Ecto neural progenitor cell (in vitro differentiated cells): Measurements from ENCODE around the gene NUDT9.
"Not testable (repeated sequence)": the region's sequence is repeated elsewhere in the genome, so short reads cannot be mapped to it uniquely, and the experiment has no call there.

Experiments
- DNase-seq: peaks from one replicate; pipeline ENCODE4 v3.0.0-alpha.2; 2018; ENCODE audit warnings: low spot score

Gene NUDT9

DNA sequence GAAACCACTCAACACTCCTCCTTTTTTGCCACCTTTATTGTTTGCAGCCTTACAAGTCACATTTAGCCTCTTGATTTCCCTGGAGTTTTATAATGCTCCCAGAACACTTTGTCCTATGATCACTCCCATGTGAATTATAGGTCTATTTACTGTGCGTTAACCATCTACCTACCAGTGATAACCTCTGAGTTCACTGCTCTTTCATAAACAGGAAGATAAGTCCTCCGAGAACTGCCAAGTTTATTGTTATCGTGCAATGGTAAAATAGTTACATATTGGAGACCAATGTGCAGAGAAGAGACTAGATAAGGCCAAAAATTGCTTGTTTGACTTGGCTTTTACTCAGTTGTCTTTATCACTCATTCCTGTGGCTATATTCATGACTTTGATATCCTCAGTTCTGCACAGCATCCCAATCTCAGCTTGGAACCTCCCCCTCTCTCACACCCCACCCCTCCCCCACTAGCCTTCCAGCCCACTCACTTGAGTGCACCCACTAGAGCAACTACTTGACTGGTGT, 12.9 kb upstream of the NUDT9 start:
- no peak for DNase-seq

DNA sequence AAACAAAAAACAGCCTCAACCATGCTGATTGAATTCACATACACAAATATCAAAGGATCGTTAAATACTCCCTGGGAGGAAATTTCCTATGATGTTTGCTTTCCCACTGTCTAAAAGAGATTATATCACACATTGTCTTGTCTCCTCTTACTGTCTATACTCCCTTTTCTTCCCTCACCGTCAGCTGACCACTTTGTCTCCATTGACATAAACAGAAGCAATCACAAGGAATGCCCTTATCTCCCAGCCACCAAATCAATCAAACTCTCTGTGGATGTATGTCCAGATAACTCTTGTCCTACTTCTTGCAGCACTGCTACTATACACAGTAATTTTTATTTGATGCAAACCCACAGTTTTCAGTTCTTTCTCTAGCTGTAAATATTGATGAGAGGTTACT, 12.2 kb upstream of the NUDT9 start:
- DNase-seq, result no peak

DNA sequence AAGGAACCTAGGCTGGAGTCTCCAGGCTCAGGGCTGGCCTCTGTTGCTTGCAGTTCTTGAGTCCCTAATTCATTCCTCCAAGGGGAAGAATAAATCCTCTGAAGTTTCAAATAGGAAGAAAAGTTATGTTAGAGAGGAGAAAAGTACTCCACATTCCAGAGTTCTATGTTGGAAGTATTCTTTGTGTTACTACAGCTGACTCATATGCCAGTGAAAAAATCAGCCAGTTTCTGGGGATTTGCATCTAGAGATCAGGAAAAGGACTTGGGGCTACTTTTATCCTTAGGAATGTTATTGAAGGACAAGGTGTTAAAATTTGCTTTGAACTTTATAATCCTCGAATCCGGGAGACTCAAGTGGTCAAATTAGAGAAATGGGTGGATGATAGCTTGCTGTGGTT, 11.7 kb upstream of the NUDT9 start:
- DNase-seq, result no peak

- DNase-seq, result no peak
Observed at GRCh38 chr4:87414816-87415215, 7.6 kb upstream of the NUDT9 start.

DNA sequence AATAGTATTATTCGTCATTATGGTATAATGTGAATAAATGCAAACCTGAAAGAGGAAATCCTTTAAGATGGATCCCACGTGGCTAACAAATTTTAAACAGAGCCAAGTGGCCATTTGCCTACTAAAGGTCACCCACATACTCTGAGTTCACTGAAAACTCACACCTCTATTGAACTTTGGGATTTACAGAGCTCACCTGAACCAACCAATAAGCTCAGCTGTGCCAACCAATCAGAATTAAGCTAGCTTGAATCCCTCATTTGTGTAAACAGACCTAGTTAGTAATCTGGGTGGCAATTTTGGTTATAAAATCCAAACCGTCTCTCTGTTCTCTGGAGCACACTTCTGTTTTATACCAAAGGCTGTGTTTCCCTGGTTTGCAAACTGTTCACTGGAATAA, 5.4 kb upstream of the NUDT9 start:
- no peak for DNase-seq

GRCh38 chr4:87418410-87418809, 4.0 kb upstream of the NUDT9 start:
- not testable (repeated sequence) for DNase-seq

DNA sequence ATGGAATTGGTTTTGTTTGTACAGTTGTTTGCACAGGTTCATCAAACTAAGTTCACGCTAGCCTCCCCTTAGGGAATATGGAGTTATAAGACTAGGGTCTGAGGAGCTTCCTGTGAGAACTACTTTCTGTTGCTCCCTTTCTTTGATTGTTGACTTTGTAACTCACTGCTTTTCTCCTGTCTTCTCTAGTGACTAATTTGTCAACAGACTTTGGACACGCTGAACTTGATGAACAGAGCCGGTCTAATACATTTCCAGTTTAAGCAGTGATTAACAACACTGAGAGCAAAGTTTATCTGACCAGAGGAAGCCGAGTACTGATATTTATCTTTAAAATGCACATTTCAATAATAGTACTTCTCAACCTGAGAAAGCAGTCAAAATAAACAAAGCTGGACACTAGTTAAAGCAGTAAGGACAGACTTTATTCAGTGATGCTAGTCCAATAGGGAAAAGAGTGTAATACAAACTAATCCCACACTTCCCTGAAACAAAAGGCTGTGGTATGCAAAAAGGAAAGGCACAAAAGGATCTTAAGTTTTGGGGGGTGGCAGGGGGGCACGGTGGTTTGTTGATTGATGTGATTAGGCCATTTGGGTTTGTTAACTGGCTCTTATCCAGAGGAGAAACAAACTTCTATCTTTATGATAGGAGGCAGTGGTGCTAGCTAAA, 2.7 kb upstream of the NUDT9 start:
- DNase-seq, result no peak

GRCh38 chr4:87420276-87420830, 2.0 kb upstream of the NUDT9 start:
- no peak for DNase-seq

DNA sequence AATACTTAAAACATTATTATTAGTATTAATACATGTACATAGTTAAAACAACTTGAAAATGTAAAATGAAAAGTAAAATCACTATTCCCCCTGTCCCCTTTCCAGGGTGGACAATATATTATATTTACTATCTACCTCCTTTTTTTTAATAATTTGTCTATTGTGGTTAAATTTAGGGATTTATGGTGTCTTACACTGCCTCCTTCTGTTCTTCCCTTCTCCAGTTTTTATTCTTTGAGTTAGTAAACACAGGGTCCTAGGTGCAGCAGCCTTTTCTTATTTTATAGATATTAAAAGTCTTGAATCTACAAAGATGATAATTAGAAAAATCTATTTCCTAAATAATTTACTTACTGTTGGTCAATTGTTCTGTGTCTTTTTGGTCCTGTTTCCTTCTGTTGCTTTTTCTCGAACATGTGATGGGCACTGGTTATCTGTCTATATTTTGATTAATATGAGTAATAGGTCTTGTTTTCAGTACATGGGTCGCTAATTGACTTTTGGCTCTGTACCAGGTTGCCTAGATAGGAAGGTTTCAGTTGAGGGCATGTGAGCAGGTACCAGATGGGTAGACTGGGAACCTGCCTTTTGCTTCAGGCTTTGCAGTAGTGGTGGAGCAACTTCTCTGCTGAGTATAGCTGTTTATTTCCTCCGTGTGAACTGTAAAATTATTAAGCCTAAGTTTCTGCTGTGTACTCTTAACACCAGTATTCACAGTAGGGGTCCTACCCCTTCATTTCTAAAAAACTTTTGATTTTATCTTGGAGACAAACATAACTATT, 1.1 kb downstream of the NUDT9 start:
- DNase-seq, result no peak

GRCh38 chr4:87424099-87424543, 1.7 kb downstream of the NUDT9 start:
- DNase-seq, result not testable (repeated sequence)

DNA sequence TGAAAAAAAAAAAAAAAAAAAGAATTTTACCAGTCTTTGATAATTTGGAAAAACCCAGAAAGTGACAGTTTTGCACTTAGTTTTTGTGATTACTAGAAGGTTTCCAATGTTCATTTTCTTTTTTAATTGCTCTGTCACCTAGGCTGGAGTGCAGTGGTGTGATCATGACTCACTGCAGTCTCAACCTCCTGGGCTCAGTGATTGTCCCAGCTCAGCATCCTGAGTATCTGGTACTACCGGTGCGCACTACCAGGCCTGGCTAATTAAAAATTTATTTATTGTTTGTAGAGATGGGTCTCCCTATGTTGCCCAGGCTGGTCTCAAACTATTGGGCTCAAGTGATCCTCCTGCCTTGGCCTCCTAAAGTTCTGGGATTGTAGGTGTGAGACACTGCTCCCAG, 3.3 kb downstream of the NUDT9 start:
- no peak for DNase-seq

- DNase-seq, result no peak
Observed at GRCh38 chr4:87426865-87427517, 4.6 kb downstream of the NUDT9 start.

- no peak for DNase-seq
Observed at GRCh38 chr4:87427518-87427868, 5.1 kb downstream of the NUDT9 start.

GRCh38 chr4:87428979-87429378, 6.6 kb downstream of the NUDT9 start:
- DNase-seq, result no peak

- DNase-seq, result no peak
Observed at GRCh38 chr4:87430038-87430437, 7.7 kb downstream of the NUDT9 start.

DNA sequence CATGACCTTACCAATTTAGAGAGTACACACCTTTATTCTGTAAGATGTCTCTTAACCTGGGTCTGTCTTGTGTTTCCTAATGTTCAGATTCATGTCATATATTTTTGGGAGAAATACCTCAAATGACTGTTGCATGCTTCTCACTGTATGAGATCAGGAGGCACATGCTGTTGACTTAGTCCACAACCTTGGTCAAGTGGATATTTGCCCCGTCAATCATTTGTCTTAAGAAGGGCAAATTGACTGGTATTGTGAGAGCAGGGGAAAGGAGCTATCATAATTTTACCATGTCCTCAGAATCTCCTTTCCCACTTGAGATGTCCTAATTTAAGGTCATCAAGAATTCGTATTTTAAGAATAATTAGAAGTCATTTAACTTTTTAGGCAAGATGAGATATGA, 11.0 kb downstream of the NUDT9 start:
- DNase-seq, result no peak

- no peak for DNase-seq
Observed at GRCh38 chr4:87442889-87443288, 20.5 kb downstream of the NUDT9 start.

- DNase-seq, result no peak
Observed at GRCh38 chr4:87444741-87445140, 22.4 kb downstream of the NUDT9 start.

DNA sequence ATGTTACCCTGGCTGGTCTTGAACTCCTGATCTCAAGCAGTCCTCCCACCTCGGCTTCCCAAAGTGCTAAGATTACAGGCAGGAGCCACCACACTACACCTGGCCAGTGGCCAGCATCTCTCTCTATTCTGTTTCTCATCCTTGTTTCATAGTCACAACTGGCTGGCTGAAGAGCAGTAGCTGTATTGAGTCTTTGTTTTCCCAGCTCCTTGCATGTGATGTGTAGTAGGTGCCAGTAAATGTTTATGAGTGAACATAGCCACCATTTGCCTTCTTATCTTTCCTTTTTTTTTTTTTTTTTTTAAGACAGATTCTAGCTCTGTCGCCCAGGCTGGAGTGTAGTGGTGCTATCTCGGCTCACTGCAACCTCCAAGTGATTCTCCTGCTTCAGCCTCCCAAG, 23.6 kb downstream of the NUDT9 start:
- no peak for DNase-seq

GRCh38 chr4:87446375-87446774, 24.0 kb downstream of the NUDT9 start:
- not testable (repeated sequence) for DNase-seq

GRCh38 chr4:87451537-87451936, 29.2 kb downstream of the NUDT9 start:
- no peak for DNase-seq

- no peak for DNase-seq
Observed at GRCh38 chr4:87458913-87459312, 36.5 kb downstream of the NUDT9 start.

DNA sequence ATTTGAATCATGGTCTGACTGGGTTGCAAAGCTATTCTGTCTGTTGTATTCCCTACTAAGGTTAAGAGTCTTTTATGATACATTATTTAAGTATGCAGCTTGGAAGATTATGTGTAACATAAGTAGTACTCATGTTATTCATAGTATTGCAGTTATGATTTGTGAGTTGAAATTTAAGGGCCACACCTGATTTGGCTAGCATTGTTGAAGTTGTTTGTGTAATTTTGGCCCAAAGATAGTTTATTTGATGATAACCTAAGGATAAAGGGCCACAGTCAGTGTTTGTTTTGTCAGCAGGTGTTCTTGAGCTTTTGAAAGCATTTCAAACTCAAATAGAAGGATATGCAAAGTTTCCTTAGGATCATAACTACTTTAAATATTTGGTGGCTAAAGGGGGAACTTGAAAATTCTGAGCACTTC, 38.9 kb downstream of the NUDT9 start:
- no peak for DNase-seq
